ENCODE measurements around the gene PARN.

GRCh38 chr16:14634389-14634725 lies 4.3 kb upstream of the PARN start:
- TF ChIP-seq ZNF777 (tag by site-specific recombination; IDR thresholded peaks at IDR 0.05; ENCODE audit: borderline replicate concordance), result no peak
- no peak for TF ChIP-seq ZNF670 (tag by site-specific recombination; IDR thresholded peaks at IDR 0.05; ENCODE audit: low read depth)

Data from HEK293 (cell line).